ENCODE results near the gene FLAD1.
"Not testable (repeated sequence)": the region's sequence is repeated elsewhere in the genome, so short reads cannot be mapped to it uniquely, and the experiment has no call there.

The FLAD1 gene

DNA sequence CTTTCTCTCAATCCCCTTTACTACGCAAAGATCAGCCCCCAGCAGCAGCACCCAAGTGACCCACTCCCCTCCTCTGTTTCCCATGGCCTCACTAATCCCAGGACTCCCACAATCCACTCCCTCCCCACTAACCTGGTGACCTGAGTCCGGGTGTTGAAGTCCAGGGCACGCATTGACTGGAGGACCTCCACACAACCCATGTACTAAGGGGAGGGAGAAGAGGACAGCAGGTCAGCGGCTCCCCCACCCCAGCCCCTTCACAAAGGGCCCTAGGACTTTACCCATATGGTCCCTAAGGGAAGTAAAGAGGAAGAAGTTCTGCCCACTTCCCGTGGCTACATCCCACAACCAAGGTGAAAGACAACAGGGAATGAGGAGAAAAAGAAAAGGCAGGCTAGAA lies 13.9 kb upstream of the FLAD1 start:
- DNase-seq (ENCODE audit: low spot score): no peak

DNA sequence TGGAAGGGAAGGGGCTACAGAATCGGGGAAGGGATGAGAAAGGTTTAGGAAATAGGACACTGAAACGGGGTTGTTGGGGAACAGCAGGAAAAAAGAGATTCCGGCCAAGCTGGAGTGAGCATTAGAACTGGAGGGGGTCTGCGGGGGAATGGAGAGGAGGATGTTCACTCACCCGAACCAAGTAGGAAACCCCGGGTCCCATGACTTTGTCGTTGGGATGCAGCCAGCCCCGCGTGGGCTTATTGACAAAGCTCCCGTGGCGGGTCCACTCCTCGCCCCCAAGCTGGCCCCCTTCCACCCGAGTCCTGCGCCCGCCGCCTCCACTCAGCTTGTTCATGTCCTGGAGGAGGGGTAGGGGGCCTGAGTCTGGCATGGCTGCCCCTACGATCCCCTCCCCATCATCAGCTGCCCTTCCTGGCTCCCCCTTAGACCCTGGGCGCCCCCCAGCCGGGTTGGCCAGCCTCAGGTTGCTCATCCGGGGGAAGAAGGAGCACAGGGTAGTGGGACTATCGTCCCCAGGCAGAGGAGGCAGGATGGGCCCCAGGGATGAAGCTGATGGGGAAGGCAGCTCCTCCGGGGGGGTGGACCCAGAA lies 13.2 kb upstream of the FLAD1 start:
- DNase-seq (ENCODE audit: low spot score): no peak

DNA sequence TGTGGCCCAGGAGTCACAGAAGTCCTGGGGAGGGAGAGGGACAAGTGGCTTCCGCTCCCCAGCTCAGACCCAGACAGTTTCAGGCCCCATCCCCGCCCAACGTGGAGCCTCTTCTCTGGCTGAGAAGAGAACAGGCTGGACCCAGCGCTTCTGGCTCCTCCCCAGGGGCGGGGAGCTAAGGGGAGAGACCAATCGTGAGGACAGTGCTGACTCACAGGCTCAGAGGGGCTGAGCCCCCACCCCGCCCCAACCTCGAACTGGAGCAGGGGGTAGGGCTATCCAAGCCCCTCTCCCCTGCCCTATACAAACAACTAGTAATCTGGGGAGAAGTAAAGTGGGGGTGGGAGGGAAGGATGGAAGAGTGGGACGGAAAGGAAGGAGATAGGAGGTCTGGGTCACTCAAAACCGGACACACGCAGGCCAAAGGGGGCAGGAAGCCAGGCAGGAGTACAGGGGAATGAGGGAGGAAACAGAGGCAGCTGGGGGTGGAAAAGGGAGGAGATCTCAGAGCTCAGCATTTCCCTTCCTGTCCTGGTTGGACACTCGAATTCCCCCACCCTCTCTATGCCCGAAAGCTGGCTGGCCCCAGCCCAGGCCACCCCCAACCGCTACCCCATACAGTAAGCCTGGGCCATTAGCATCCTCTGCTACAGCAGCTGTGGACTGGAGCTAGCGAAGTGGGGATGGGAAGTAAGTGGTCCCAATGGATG lies 12.4 kb upstream of the FLAD1 start, which contains the start of gene SHC1:
Gene SHC1, minus strand, starts transcription at position 117 of the 710 bp plus-strand sequence. CDS start 221 bp downstream, outside the sequence.
- DNase-seq (ENCODE audit: low spot score): peak; percentile 90

DNA sequence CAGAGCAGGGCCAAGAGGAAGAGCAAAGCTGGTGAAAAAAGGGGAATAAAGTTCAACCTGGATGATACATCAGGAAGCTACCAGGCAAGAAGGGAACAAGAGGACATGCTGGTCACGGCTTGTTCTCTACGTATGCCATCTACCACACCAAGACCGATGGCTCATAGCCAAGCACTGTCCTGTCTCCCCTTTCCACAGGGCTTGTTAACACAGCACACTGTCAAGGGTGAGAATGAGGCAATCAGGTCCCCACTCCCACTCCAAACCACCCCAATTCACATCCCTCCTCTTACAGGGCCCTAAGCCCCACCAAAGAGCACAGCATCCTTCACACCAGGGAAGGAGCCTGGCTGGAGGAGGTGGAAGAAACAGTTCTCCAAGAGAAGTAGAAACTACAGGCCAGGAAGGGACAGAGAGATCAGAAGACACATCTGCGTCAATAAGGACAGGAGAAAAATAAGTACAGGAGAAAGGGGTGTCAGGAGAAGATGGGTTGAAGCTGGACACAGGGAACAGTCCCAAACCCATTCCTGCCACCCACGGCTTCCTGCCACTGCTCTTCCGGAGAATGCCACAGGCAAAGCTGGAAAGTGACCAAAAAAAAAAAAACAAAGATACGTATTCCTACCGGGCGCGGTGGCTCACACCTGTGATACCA lies 11.7 kb upstream of the FLAD1 start:
- no peak for DNase-seq (ENCODE audit: low spot score)

DNA sequence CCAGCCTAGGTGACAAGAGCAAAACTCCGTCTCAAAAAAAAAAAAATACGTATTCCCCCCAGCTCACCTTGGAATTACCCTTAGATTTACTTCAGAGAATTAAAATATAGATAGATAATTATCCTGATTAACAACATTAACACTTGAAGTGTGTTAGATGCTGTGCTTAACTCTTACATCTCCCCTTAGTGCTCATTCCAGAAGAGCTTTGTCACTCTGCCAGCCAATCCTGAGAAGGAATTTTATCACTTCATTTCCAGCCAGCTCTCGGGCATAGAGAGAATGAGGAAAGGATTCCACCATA lies 11.0 kb upstream of the FLAD1 start:
- DNase-seq (ENCODE audit: low spot score): no peak

DNA sequence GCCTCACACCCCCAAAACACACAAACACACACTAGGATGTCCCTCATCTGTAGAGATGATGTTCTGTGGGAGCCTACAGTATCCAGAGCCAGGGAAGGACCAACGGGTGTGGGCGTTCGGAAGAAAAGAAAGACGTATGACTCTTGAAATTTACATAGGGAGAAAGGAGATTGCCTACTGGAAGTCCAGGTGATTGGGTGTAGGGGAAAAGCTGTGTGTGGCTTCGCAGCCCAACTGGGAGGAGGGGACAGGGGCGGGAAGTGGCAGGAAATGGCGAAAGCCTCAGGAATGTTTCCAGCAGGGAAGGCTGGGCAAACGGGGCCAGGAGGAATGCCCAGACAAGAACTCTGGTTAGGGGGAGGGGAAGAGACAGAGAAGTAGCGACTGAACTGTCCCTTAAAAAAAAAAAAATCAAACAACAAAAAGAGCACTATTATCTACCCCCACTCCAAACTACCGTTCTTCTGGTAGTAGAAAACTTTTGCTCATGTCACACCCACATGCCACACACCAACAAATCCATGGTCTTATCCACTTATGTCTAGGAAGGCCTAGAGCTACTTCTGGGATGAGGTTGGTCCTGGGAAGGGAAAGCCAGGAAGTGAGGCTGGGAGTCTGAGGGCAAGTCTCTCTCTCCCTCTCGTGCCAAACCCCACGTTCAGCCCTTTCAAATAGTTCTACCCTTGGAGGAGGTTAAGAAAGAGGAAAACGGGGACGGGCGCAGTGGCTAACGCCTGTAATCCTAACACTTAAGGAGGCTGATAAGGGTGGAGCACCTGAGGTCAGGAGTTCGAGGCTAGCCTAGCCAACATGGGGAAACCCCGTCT lies 10.4 kb upstream of the FLAD1 start:
- peak; percentile 77 for DNase-seq (ENCODE audit: low spot score)

DNA sequence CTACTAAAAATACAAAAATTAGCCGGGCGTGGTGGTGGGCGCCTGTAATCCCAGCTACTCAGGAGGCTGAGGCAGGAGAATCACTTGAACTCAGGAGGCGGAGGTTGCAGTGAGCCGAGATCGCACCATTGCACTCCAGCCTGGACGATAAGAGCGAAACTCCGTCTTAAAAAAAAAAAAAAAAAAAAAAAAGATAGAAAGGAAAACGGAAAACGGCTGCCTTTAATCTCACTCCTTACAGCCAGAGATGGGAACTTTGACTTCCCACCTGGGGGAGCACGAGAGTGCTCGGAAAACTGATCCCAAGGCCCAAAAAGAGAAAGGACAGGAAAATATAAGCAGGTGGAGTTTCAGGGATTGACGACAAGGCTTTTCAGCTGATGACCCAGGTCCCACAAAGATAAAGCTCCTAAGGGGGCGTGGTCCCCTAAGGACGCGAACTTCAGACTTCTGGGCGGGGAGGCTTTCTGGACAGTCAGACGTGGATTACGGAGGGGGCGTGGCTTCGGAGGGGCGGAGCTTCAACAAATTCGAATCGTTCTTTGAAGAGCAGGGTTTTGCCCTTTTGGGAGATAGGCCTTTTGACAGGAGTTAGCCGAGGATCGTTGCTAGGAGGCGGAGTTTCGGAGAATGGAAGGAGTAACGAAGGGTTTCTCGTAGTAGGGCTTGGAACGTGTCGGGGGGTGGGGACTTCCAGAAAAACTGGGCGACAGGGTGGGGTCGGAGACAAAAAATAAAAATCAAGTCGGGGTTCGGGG lies 9.6 kb upstream of the FLAD1 start:
- peak; percentile 74 for DNase-seq (ENCODE audit: low spot score)

DNA sequence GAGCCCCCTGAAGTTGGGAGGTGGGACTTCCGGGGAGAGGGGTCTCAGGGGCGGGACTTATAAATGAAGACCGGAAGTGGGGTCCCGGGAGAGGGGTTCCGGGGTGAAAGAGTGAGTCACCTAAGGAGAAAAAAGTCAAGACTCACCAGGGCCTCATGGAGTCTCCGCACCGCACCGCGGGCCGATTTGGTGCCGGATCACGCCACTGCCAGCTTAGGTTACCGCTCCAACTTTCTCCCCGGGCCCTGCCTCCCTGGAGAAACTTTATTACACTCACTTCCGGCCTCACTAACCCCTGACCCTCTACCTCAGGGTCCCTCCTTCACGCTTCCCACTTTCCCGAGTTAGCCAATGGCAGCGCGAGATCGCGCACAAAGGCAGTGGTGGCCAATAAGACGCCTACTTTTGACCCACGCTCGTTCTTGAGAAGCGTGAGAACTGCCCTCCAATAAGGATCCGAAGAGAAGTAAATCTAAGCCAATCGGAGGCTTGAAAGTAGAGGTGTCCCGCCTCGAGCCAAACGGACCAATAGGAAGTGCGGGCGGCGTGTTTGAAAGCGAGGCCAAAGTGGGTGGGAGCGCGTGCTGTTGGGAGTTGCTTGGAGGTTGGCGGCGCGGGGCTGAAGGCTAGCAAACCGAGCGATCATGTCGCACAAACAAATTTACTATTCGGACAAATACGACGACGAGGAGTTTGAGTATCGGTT lies 8.9 kb upstream of the FLAD1 start, which contains the start of gene CKS1B:
Gene CKS1B, plus strand, starts transcription at position 580 of the 706 bp plus-strand sequence. Its CDS starts 65 bp downstream, at position 645.
- DNase-seq (ENCODE audit: low spot score): peak; percentile 93

DNA sequence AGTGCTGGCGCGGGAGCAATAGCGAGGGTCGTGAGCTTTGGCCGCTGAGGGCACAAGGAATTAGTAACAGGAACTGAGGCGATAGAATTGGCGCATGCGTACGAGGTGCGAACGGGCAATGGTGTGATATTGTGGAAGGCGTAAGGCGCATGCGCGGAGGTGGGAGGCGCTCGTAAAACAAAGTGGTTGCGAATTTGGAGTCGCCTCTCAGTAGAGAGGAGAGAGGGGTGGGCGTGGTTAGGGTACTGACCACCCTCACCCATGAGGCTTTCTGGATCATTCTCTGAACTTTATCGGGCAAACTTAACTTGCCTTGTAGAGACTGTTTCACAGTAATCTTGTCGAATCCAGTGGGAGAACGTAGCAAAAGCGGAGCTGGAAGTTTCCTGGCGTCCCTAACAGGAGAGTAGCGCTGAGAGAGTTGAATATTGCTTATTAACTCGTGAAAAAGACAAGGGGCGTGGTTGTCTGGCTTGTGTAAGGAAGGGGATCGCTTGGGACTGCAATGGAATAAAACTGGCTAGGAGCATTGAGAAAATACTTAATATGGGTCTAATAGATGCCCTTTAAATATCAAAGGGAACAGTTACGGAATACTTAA lies 8.2 kb upstream of the FLAD1 start:
- peak; percentile 78 for DNase-seq (ENCODE audit: low spot score)

DNA sequence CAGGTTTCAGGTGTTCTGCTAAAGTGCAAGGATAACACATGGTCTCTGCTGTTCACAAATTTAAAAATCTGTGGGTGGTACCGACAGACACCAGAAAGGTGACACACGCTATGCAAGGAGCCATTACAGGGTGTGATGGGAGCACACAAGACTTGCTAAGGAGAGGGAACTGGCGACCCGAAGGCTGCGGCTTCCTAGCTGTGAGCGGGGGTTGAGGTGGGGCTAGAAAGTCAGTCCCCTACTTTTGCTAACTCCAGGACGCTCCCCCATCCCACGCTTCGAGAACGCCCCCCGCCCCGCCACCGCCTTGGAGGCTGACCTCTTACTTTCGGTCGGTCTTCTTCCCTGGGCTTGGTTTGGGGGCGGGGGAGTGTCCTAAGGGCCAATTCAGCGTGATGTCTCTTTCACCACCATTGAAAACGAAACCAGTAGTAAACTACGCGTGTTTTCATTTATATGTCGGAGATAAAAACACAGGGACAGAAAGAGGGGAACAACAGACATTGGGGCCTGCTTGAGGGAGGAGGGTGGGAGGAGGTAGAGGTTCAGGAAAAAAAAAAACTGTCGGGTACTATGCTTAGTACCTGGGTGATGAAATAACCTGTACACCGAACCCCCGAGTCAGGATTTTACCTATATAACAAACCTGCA lies 7.6 kb upstream of the FLAD1 start:
- DNase-seq (ENCODE audit: low spot score): no peak

DNA sequence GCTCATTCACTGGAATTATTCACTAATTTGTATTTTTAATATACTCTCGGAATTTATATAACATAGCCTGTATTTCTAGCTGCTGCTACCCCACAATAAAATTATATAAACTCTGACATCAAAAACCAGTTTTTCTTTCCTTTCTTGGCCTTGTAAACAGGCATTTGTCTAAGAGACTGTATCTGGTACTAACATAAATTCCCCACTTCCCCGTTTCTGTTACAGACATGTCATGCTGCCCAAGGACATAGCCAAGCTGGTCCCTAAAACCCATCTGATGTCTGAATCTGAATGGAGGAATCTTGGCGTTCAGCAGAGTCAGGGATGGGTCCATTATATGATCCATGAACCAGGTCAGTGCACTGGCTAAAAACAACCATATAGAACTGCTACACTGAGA lies 5.4 kb upstream of the FLAD1 start:
- not testable (repeated sequence) for DNase-seq (ENCODE audit: low spot score)

DNA sequence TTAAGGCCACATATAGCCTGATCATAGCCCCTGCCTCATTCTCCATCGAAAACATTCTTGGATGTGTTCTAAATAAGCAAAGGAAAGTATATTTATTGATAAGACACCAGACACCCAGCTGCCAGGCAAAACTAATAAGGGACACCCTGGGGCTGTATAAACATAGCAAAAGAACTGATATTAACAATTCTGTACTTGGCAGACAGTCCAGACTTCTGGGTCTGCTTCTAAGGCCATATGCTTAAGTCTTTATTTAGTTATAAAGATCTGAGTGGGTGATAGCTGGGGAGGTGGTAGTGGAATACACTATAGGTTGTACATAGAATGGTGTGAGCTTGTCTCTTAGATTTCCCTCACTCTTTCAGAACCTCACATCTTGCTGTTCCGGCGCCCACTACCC lies 4.8 kb upstream of the FLAD1 start:
- DNase-seq (ENCODE audit: low spot score): no peak

DNA sequence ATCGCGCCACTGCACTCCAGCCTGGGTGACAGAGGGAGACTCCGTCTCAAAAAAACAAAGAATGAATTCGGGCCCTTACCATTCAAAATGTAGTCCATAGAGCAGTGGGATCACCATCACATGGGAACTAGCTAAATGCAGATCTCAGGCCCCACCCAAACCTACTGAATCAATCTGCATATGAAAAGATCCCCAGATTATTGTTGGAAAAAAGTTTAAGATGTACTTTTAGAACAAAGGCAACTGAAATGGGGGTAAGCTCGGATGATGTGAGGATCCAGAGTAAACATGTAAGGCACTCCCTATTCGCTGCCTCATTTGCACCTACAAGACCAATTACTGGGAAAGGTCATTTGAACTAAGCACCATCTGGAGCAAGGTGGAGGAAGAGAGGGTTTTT lies 803 bp upstream of the FLAD1 start:
- DNase-seq (ENCODE audit: low spot score): no peak

DNA sequence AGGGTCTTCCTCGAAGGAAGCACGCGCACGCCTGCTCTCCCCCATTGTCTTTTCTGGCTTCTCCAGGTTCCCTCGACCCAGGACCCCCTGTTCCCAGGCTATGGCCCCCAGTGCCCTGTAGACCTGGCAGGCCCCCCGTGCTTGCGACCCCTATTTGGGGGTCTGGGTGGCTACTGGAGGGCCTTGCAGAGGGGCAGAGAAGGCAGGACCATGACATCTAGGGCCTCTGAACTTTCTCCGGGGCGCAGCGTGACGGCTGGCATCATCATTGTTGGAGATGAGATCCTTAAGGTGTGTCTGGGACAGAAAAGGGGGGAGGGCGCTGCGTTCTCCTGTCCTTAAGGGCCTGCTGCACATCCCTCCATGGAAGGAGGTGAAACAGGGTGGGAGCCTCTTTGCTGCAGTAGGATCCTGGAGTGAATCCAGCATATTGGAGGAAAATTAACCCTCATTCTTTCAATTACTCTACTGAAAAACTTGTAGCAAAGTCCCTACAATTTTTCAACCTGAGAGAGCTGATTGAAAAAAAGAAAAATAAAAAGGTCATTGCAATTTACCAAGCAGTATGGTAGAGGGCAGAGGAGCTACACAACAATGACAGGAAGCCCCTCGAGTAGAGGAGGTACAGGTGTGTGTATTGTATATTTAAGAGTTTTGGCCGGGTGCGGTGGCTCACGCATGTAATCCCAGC lies 777 bp downstream of the FLAD1 start:
- no peak for DNase-seq (ENCODE audit: low spot score)

DNA sequence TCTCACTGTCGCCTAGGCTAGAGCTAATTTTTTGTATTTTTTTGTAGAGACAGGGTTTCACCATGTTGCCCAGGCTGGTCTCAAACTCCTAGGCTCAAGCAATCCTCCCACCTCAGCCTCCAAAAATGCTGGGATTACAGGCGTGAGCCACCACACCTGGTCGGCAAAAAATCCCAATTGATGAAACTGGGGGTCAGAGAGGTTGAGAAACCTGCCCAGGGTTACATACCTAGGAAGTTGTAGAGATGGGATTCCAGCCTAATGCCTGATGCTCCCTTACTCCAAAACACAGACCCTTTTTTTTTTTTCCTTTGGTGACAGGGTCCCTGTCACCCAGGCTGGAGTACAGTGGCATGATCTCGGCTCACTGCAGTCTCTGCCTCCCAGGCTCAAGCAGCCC lies 3.6 kb downstream of the FLAD1 start:
- not testable (repeated sequence) for DNase-seq (ENCODE audit: low spot score)

DNA sequence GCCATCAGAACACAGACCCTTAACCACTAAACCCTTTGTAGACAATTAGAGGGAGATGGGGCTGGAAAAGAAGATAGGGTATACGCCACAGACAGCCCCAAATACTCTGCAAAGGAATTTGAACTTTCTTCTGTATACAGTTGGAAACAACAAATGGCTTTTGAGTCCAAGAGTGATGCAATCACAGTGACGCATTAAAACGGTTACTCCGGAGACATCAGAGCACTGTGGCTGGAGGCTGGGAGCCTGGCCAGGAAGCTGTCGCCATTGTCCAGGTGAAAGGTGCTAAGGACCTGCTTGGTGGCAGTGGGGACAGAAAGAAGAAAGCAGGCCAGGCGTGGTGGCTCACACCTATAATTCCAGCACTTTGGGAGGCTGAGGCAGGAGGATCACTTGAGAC lies 4.2 kb downstream of the FLAD1 start:
- no peak for DNase-seq (ENCODE audit: low spot score)

DNA sequence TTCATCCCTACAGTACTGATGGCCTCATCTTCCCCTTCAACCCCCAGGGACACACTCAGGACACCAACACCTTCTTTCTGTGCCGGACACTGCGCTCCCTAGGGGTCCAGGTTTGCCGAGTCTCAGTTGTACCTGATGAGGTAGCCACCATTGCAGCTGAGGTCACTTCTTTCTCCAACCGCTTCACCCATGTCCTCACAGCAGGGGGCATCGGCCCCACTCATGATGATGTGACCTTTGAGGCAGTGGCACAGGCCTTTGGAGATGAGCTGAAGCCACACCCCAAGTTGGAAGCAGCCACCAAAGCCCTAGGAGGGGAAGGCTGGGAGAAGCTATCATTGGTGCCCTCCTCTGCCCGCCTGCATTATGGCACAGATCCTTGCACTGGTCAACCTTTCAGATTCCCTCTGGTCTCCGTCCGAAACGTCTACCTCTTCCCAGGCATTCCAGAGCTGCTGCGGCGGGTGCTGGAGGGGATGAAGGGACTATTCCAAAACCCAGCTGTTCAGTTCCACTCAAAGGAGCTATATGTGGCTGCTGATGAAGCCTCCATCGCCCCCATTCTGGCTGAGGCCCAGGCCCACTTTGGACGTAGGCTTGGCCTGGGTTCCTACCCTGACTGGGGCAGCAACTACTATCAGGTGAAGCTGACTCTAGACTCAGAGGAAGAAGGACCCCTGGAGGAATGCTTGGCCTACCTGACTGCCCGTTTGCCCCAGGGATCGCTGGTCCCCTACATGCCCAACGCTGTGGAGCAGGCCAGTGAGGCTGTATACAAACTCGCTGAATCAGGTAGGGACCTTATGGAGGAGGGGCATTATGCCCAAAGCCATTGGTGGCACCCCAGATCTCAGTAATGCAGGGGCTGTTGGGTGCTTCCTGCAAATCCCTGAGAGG lies 5.2 kb downstream of the FLAD1 start:
- no peak for DNase-seq (ENCODE audit: low spot score)

DNA sequence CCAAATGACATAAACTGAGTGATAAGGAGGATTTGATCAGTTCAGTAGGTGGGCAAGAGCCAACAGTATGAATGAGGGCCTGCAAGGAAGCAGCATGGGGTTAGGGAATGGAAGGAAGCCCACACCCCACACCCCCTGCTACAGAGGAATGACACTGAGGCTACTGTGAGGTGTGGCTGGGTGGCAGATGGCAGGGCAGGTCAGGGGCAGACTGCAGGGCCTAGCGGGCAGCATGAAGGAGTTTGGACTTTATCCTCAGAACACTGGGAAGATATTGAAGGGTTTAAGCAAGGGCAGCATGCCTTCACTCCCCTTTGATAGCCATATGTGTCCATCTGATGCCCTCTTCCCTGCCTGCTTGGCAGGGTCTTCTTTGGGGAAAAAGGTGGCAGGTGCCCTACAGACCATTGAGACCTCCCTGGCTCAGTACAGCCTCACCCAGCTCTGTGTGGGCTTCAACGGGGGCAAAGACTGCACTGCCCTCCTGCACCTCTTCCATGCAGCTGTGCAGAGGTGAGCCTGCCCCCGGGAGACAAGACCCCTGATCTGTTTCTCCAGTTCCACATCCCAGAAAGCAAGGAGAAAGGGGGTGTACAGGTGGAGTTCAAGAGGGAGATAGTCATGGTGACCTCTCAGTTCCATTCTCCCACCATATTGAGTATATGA lies 6.2 kb downstream of the FLAD1 start:
- no peak for DNase-seq (ENCODE audit: low spot score)

Data from HuH-7 (cell line).